ENCODE results near the gene UBASH3B.
"Not testable (repeated sequence)": the region's sequence is repeated elsewhere in the genome, so short reads cannot be mapped to it uniquely, and the experiment has no call there.

UBASH3B gene, protein sequence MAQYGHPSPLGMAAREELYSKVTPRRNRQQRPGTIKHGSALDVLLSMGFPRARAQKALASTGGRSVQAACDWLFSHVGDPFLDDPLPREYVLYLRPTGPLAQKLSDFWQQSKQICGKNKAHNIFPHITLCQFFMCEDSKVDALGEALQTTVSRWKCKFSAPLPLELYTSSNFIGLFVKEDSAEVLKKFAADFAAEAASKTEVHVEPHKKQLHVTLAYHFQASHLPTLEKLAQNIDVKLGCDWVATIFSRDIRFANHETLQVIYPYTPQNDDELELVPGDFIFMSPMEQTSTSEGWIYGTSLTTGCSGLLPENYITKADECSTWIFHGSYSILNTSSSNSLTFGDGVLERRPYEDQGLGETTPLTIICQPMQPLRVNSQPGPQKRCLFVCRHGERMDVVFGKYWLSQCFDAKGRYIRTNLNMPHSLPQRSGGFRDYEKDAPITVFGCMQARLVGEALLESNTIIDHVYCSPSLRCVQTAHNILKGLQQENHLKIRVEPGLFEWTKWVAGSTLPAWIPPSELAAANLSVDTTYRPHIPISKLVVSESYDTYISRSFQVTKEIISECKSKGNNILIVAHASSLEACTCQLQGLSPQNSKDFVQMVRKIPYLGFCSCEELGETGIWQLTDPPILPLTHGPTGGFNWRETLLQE

DNA sequence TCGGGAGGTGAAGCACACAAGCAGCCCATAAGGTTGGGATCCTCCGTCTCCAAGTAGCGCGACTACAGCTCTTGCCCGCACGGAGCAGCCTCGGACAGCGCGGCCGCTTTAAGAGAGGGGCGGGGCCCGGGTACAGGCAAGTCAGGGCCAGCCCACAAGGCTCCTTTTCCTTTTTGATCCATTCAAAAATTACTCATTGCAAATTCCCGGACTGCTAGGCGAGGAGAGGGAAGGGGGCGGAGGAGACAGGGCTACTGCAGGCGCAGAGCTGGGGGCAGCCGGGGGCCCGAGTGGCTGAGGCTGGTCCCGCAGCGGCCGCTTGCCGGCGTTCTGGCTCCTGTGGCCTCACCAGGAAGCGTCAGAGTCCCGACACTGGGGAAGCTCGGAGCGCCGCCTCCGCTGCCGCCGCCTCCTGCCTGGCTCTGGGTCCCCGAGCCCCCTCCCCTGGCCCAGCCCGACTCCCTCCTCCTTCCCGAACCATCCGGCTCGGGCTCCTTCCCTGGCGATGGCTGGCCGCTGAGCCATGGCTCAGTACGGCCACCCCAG is at the start of gene UBASH3B:
Gene UBASH3B (plus strand): TSS at position 196 of the 546 bp plus-strand sequence. CDS start 328 bp downstream, at position 524.
- peak; percentile 44 to 60 (median 56) for DNase-seq

DNA sequence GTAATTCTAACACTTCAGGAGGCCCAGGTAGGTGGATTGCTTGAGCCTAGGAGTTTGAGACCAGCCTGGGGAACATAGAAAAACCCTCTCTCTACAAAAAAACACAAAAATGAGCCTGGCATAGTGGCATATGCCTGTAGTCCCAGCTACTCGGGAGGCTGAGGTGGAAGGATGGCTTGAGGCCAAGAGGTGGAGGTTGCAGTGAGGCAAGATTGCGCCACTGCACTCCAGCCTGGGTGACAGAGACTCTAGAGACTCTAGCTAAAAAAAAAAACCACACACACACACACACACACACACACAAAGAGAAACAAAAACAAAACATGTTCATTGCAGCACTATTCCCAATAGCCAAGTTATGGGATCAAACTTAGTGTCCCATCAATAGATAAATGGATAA is 48.4 kb upstream of the UBASH3B start:
- not testable (repeated sequence) for DNase-seq

DNA sequence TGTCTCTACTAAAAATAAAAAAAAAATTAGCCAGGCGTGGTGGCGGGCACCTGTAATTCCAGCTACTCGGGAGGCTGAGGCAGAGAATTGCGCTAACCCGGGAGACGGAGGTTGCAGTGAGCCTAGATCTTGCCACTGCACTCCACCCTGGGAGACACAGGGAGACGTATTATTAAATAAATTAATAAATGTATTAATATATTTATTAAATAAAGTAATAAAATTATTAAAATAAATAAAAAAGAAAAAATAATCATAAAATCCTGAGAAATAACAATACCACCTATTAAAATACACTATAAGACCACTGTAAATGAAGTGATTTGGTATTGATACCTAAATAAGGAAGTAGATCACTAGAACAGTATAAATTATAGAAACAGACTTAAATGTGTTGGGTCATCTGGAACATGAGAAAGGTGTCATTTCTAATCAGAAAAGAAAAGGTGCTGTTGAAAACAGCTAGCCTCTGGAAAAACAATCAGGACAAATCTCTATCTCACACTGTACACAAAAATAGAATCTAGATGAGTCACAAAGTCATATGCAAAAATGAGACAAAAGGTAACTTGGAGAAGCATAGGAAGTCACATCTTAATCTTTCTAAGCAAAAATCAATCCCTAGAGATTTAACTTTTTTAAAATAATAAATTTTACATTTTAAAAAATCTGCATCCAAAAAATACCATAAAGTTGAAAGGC is 43.2 kb upstream of the UBASH3B start:
- no peak for DNase-seq

DNA sequence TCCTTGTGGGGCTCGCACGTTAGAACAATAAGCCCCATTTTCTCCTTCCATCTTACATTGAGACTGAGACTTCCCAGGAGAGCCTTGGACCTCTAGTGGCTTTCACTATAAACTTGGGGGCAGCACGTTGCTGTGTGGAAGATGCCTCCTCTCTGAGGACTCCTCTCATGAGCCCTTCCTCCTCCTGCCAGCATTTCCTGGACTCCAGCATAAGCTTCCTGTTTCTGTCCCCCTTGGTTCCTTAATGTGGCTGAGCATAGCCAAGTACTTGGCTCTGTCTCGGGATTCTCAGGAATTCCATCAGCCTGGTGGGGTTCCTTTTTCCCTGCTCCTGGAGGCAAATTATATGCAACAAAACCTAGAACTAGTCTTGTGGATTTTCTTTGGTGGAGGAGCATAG is 38.8 kb upstream of the UBASH3B start:
- no peak for DNase-seq

DNA sequence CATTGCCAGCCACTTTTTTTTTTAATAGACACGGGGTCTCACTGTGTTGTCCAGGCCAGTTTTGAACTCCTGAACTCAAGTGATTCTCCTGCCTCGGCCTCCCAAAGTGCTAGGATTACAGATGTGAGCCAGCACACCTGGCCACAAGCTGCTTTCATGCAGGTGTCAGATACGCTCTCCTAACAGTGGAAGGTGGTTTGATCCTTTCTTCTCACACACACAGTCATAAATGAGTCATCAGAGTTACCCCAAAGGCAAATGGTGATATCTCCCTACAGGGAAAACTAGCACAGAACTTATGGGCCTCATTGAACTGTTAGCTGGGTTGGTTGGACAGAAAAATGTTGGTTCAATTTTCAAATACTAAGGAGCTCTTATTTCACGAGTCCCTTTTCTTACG is 38.2 kb upstream of the UBASH3B start:
- no peak for DNase-seq

DNA sequence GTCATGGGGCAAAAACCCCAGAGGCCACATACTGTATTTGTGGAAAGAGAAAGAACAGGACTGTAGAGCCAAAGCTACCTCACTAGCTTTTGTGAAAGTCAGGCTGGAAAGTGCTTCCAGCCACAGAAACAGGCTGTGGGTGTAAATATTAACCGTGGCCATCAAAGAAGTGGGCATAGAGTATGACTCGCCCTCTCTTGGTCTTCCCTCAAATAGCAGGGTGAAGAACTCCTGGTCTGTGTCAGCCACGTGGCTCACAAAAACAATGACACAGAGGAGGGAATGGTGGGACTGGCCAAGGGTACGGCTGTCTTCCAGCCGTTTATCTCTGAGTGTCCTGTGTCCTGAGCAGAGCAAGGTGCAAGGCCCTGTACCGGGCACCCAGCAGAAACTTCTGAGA is 37.6 kb upstream of the UBASH3B start:
- no peak for DNase-seq

DNA sequence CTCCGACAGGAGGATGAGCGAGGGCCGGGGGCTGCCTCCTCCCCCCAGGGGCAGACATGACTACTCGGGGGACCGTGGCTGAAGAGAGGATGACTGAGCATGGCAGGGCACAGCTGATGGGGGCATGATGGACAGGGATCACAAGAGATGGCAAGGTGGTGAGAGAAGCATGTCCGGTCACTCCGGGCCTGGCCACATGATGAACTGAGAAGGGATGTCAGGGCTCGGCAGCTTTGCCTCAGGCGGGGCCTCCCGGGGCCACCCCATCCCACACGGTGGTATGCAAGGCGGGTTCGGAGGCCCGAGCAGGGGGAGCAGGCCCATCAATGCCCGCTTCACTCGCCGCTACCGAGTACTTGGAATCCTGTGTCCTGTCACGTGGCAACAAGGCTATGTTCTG is 36.6 kb upstream of the UBASH3B start:
- DNase-seq = no peak

DNA sequence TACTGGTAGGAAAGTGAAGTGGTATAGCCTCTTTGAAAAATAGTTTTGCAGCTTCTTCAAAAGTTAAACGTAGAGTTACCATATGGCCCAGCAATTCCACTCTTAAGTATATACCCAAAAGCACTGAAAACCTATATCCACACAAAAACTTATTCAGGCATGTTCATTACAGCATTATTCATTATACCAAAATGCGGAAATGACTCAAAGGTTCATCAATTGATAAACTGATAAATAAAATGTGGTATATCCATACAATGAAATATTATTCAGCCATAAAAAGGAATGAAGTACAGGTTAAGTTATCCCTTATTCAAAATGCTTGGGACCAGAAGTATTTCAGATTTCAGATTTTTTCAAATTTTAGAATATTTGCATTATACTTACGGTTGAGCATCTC is 35.8 kb upstream of the UBASH3B start:
- DNase-seq = no peak

DNA sequence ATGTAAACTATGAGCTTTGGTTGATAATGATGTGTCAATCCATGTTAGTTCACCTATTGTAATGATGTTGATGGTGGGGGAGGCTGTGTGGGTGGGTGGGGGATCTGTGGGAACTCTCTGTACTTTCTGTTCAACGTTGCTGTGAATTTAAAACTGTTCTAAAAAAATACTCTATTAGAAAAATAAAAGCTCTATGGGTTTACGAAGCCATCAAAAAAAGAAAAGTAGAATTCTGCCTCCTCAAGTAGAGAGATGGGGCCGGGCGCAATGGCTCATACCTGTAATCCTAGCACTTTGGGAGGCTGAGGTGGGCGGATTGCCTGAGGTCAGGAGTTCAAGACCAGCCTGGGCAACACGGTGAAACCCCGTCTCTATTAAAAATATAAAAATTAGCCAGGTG is 30.0 kb upstream of the UBASH3B start:
- DNase-seq = not testable (repeated sequence)

DNA sequence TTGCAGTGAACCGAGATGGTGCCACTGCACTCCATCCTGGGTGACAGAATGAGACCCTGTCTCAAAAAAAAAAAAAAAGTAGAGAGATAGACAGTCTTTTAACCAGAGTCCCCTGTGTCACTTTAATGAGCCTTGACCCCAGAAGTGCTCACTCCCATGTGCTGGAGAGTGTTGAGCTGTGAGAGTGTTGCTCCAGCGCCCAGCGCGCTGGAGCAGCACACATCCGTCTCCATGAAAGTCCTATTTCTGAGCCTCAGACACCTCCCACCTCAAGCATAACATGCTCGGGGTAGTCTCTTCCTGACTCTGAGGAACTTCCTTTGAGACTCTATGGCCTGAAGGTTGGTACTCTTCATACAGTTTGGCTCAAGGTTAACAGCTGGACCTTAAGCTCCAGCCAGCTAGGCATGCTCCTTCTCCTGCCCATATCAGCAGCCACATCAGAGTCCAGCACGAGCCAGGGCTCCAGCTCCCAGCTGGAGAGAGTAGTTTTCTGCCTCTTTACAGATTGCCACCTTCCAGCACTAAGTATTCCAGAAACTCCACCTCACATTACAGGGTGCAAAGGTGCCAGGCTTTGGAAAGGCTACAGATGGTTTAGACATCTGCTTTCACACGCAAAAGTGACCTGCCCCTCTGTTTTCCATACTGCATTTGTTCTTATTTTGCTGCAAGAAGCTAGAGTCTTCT is 29.4 kb upstream of the UBASH3B start:
- no peak for DNase-seq

DNA sequence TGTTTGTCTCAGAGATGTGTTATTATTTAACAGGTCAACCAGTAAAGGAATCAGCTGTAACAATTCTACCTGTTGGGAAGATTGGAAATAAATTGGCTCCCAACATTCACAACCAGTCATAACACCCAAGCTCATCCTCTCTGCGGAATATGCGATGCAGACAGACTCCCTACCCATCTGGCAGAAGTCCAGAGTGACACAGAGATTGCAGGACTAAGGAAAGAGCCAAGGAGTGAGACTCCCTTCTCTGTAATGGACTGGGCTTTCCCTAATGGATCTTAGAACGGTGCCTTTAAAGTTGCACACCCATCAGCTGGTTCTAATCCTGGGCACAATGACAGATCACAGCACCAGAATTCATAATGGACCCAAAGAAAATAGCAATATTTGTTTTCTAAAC is 27.8 kb upstream of the UBASH3B start:
- no peak for DNase-seq

DNA sequence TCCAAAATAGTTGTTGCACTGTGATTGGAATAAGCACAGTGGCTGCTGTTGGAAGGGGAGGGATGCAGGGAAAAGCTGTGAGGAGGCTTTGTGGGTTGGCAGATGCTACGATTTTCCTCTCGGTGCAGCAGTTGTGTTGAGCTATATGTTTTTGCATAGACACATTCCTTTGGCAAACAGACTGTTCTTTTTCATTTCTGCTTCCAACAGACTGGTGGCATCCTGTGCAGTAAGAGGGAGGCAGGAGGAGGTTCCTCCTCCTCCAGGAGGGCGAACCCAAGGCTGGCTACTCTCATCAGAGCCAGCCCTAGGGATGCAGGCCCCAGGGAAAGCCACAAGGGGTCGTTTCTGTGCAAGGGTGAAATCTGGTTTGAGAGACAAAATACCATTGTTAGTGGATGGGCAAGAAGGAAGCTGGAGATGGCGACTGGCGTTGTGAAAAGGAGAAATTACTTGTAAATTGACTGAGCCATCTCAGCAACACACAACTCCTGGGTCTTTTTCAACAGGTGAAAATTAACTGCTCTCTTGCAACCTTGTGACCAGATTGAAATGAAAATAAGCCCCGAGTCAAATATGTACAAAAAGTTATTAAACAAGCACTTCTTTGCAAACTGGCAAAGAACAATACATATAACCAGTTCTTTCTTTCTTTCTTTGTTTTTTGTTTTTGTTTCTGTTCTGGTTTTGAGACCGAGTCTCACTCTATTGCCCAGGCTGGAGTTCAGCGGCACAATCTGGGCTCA is 26.5 kb upstream of the UBASH3B start:
- peak; percentile 45 to 70 (median 67) for DNase-seq

DNA sequence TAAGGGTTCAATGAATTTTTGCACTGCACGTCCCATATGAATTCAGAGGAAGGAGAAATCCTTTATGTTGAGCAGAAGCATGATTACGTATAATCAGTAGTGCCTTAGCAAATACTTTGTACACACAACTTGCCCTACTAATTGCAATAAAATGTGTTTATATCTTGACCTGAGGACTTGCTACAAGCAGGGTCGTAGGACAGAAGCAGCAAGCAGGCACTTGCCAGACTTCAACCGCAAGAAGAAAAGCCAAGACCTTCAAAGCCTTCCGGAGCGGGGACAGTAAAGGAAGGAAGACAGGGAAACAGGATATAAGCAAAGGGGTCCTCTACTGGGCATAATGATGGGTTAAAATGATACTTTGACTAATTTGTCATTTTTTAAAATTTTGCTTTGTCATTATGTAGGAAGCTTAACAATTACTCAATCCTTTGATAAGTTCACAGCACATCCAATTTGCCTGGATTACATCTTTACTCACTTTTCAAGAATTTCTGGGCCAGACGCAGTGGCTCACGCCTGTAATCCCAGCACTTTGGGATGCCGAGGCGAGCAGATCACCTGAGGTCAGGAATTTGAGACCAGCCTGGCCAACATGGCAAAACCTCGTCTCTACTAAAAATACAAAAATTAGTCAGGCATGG is 23.2 kb upstream of the UBASH3B start:
- DNase-seq = no peak

DNA sequence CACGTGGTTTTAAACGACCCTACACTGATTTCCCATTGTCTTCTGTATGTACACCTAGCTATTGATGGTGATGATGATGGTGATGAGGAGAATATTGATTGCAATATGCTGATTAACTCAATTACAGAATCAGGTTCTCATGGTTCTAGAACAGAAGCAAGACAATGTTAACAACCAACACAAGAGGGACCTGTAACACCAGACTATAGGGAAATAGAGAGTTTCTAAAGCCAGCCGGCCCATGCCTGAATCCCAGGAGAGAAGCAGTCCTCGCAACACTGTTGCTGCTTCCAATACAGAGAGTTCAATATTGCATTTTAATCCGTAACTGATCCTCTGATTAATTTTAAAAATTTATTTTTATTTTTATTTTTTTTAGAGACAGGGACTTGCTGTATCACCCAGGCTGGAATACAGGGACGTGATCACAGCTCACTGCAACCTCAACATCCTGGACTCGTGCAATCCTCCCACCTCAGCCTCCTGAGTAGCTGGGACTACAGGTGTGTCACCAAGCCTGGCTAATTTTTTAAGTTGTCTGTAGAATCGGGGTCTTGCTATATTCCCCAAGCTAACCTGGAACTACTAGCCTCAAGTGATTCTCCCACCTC is 22.2 kb upstream of the UBASH3B start:
- peak in 2 of 3 experiments; percentile 29 to 49 for DNase-seq

DNA sequence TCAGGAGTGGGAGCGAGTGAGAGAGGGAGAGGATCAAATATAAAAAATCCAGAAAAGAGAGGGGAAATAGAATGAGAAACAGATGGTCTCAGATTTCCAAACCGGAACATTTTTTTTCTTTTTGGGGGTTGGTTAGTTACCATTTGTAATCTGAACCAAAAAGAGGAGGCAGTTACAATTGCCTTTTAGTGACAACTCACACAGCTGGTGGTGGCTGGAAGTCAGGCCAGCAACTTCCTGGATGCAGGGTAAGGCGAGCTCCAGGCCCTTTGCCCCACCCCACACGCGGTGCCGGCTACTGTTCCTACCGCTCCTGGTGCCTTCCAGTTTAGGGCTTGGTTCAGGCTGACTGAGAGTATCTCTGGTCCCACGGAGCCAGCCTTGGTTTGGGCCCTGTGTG is 21.0 kb upstream of the UBASH3B start:
- DNase-seq = no peak

DNA sequence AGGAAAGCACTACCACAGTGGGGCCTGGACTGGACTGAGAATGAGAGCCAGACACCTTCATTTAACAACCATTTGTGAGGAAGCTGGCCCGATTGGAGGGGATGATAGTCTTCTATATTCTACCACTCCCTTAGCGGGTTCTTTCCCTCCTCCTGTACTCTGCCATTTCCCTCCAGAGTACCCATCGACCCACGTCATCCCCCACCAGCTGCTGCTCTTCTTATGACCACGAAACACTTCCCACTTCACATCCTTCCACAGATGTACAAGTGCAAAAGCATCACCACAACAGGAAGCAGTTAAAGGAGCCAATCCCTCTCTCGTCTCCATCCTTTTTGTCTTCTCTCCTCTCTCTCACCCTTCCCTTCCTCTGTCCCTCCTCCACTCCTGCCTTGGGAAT is 18.0 kb upstream of the UBASH3B start:
- no peak for DNase-seq

DNA sequence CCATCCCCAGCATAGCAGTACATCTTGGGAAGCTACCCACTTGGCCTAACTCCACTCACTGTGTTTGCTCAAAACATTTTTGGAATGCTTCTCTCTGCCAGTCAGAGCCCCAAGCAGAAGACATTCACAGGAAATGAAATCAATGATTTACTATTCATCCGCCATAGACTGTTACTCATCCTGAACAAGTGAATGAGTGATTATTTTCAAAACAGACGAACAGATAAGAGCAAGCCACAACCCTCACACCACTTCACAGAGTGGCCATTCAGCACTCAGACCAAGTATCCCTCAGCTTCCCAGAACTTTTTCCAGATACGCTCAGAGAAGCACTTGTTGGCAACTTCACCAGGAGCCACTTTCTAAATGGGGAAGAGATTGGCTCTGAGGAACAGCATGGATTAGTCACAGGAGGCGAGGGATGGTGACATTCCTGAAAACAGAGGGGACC is 13.0 kb upstream of the UBASH3B start:
- DNase-seq = no peak

DNA sequence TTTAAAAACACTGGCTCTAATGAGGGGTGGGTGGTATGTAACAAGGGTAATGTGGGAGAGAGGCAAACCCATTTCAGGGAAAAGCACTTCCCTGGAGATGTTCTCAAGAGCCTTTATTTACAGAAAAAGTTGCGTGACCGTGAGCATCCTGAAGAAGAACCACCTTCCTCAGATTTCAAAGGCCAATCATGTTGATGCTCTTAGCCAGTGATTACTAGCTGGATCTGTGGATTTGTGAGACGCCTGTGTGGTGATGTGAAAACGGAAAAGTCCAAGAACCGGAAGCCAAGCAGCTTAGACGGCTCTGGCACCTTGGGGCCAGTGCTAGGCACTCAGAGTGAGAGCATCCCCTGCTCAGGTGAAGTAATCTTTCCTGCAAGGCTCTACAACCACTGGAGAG is 12.6 kb upstream of the UBASH3B start:
- no peak for DNase-seq

DNA sequence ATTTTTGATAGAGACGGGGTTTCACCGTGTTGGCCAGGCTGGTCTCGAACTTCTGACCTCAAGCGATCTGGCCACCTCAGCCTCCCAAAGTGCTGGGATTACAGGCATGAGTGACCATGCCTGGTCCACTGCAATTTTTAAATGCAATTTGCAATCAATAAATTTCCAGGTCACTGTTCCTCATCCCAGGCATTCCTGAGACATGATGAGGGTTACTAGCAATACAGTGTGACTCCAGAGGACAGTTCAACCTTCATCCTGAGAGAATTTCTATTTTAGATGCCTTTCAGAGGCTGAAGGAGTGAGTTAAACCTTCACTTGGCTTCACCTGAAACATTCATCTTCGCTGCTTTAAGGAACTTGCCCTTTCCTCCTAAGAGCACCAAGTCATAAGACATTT is 9.7 kb upstream of the UBASH3B start:
- no peak for DNase-seq

DNA sequence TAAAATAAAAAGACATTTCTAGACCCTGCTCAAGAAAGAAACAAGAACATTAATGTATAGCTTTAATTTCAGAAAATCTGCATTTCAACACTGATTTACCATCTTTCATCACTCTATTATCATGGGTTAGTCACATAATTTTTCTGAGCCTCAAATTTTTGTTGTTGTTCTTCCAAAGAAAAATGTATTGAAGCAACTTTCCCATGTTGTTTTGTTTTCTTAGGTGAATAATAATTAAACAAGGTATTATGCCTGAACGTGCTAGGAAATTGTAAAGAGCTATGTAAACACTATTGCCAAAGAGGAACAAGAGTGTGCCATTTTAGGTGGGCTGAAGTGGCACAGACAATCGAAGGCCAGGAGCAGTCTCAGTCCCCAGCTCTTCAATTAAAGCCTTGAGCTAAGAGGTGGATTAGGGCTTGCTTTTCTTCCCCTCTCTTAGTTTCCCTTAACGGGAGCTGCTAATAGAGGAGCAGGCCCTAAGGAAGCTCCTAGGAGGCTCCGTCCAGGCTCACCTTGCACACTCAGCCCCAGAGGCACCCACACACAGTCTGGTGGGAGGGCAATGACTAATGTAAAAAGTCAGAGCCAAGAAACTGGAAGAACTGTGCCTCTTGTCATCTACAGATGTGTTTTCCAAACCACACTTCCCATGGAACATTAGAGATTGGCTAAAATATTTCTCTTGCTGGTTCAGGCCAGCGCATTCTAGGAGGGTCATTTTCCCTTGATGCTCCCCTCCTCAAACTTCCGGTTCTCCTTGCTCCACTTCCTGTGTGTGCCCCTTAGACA is 8.8 kb upstream of the UBASH3B start:
- no peak for DNase-seq
